ENCODE results near the gene XCL2. TPM values are rescaled to one million over a fixed set of nuclear protein-coding genes. Genes with fewer than 3 reads are reported as not detected.
A peak's percentile ranks its signal among the peaks of the same experiment; 100 is the strongest.

XCL2 gene
- total RNA-seq, 1 experiment from 2014 or later, result not detected

- Mint-ChIP-seq H3K4me3 (ENCODE audit: low read depth, unreplicated experiment) (no peak overlapping the region), H3K27me3 (ENCODE audit: unreplicated experiment) (no peaks in the 10 kb centered on the region), H3K36me3 (ENCODE audit: insufficient read depth, unreplicated experiment) (peaks cover 4% of the 10 kb centered on the region), H3K4me1 (ENCODE audit: low read depth, unreplicated experiment) (peaks cover 64% of the 10 kb centered on the region), H3K27ac (ENCODE audit: unreplicated experiment) (peak overlapping the region; percentile 48), H3K9me3 (ENCODE audit: low read depth, unreplicated experiment) (peaks cover 2% of the 10 kb centered on the region)
- no peak for DNase-seq
- no TSS peak for BruUV-seq (replicated peaks)
- no peak for TF ChIP-seq CTCF (IDR thresholded peaks at IDR 0.05; ENCODE audit: unreplicated experiment)
- intact Hi-C loops (cut with micrococcal nuclease; ENCODE audit: unreplicated experiment), result loop anchor here (5.0 kb wide), 1 partner anchor 870 kb away; the partner anchor contains the start of genes BLZF1 and NME7
- CTCF ChIA-PET, result no interaction called here
Observed at GRCh38 chr1:168497376-168497950, 46.3 kb downstream of the XCL2 start.

GRCh38 chr1:168491527-168492164 lies 52.2 kb downstream of the XCL2 start:
- Mint-ChIP-seq H3K4me1 (ENCODE audit: low read depth, unreplicated experiment) (peaks cover 12% of the 10 kb centered on the region), H3K27ac (ENCODE audit: unreplicated experiment) (no peak overlapping the region), H3K36me3 (ENCODE audit: insufficient read depth, unreplicated experiment) (peaks cover 4% of the 10 kb centered on the region), H3K4me3 (ENCODE audit: low read depth, unreplicated experiment) (no peak overlapping the region), H3K27me3 (ENCODE audit: unreplicated experiment) (no peaks in the 10 kb centered on the region), H3K9me3 (ENCODE audit: low read depth, unreplicated experiment) (peaks cover 6% of the 10 kb centered on the region)
- no peak for DNase-seq
- CTCF ChIA-PET, result no interaction called here
- no TSS peak for BruUV-seq (replicated peaks)
- TF ChIP-seq CTCF (IDR thresholded peaks at IDR 0.05; ENCODE audit: unreplicated experiment), result no peak
- intact Hi-C loops (cut with micrococcal nuclease; ENCODE audit: unreplicated experiment), result no loop called here

Other genes with a start within 250 kb of the XCL2 start
- not detected in 2 replicates for gene XCL1, start 32.6 kb upstream of the XCL2 start, total RNA-seq (2022)
- gene DPT, start 185.2 kb upstream of the XCL2 start, total RNA-seq (2022), result not detected in 2 replicates

All from Calu3 (cell line).